ENCODE results near the gene MRPS14.
"Not testable (repeated sequence)": the region's sequence is repeated elsewhere in the genome, so short reads cannot be mapped to it uniquely, and the experiment has no call there.

MRPS14 gene

GRCh38 chr1:175036476-175036875 is 13.3 kb upstream of the MRPS14 start:
- ChIA-PET CTCF (no interaction called here), POLR2A (interaction anchor here (1.5 kb wide), 1 partner anchor 13 kb away, joined by 5 read pairs; the partner anchor contains the start of gene MRPS14)
- TF ChIP-seq ELF4 (IDR thresholded peaks at IDR 0.05) (no peak), SUZ12 (IDR thresholded peaks at IDR 0.05) (no peak), ARNT (IDR thresholded peaks at IDR 0.05) (no peak), HDGF (IDR thresholded peaks at IDR 0.05; ENCODE audit: borderline replicate concordance) (no peak), FOXK2 (IDR thresholded peaks at IDR 0.05) (no peak), LEF1 (IDR thresholded peaks at IDR 0.05; ENCODE audit: borderline replicate concordance) (no peak), ZNF384 (IDR thresholded peaks at IDR 0.05) (no peak), BHLHE40 (IDR thresholded peaks at IDR 0.05; ENCODE audit: borderline replicate concordance) (no peak), CTBP1 (IDR thresholded peaks at IDR 0.05; ENCODE audit: borderline replicate concordance) (no peak)
- DNase-seq (ENCODE audit: extremely low spot score): no peak

- ChIA-PET POLR2A (interaction anchor here (1.5 kb wide), 1 partner anchor 13 kb away, joined by 5 read pairs; the partner anchor contains the start of gene MRPS14), CTCF (no interaction called here)
- DNase-seq (ENCODE audit: extremely low spot score): no peak
- TF ChIP-seq SP1 (IDR thresholded peaks at IDR 0.05) (no peak), CTBP1 (IDR thresholded peaks at IDR 0.05; ENCODE audit: borderline replicate concordance) (no peak), PKNOX1 (IDR thresholded peaks at IDR 0.05) (no peak), LEF1 (IDR thresholded peaks at IDR 0.05; ENCODE audit: borderline replicate concordance) (no peak), FOXM1 (IDR thresholded peaks at IDR 0.05; ENCODE audit: borderline replicate concordance) (no peak), FOXA1 (IDR thresholded peaks at IDR 0.05) (no peak), ARNT (IDR thresholded peaks at IDR 0.05) (no peak), TARDBP (IDR thresholded peaks at IDR 0.05) (no peak), FOXK2 (IDR thresholded peaks at IDR 0.05) (no peak), ZNF384 (IDR thresholded peaks at IDR 0.05) (no peak), SUZ12 (IDR thresholded peaks at IDR 0.05) (no peak), BHLHE40 (IDR thresholded peaks at IDR 0.05; ENCODE audit: borderline replicate concordance) (no peak), L3MBTL2 (conservative IDR thresholded peaks at IDR 0.05) (no peak), HDGF (IDR thresholded peaks at IDR 0.05; ENCODE audit: borderline replicate concordance) (no peak), ELF4 (IDR thresholded peaks at IDR 0.05) (no peak), NFRKB (IDR thresholded peaks at IDR 0.05) (no peak)
Measured at GRCh38 chr1:175035865-175036264, 12.6 kb upstream of the MRPS14 start.

- DNase-seq (ENCODE audit: extremely low spot score): no peak
- ChIA-PET CTCF (no interaction called here), POLR2A (no interaction called here)
- TF ChIP-seq SUZ12 (IDR thresholded peaks at IDR 0.05) (no peak), ARNT (IDR thresholded peaks at IDR 0.05) (no peak), FOXA1 (IDR thresholded peaks at IDR 0.05) (no peak), SP1 (IDR thresholded peaks at IDR 0.05) (no peak), FOXK2 (IDR thresholded peaks at IDR 0.05) (no peak), L3MBTL2 (conservative IDR thresholded peaks at IDR 0.05) (no peak)
Measured at GRCh38 chr1:175034775-175035174, 11.6 kb upstream of the MRPS14 start.

GRCh38 chr1:175033953-175034352 is 10.7 kb upstream of the MRPS14 start:
- DNase-seq (ENCODE audit: extremely low spot score): no peak
- TF ChIP-seq SP1 (IDR thresholded peaks at IDR 0.05) (no peak), NFRKB (IDR thresholded peaks at IDR 0.05) (no peak), FOXK2 (IDR thresholded peaks at IDR 0.05) (no peak), BHLHE40 (IDR thresholded peaks at IDR 0.05; ENCODE audit: borderline replicate concordance) (no peak), HDGF (IDR thresholded peaks at IDR 0.05; ENCODE audit: borderline replicate concordance) (no peak), SUZ12 (IDR thresholded peaks at IDR 0.05) (no peak), ZNF384 (IDR thresholded peaks at IDR 0.05) (no peak), FOXA1 (IDR thresholded peaks at IDR 0.05) (no peak), FOXM1 (IDR thresholded peaks at IDR 0.05; ENCODE audit: borderline replicate concordance) (no peak), ARNT (IDR thresholded peaks at IDR 0.05) (no peak), TARDBP (IDR thresholded peaks at IDR 0.05) (no peak), CTBP1 (IDR thresholded peaks at IDR 0.05; ENCODE audit: borderline replicate concordance) (no peak), ELF4 (IDR thresholded peaks at IDR 0.05) (no peak), L3MBTL2 (conservative IDR thresholded peaks at IDR 0.05) (no peak)
- CTCF ChIA-PET: interaction anchor here (0.7 kb wide), 1 partner anchor 112 kb away, joined by 5 read pairs; no protein-coding TSS in a partner anchor
- POLR2A ChIA-PET: no interaction called here

- CTCF ChIA-PET: interaction anchor here (0.6 to 1.9 kb wide), 2 partner anchors 127 to 209 kb away, joined by 5 to 8 read pairs; no protein-coding TSS in a partner anchor
- no peak for TF ChIP-seq ARNT (IDR thresholded peaks at IDR 0.05)
- no peak for TF ChIP-seq CTBP1 (IDR thresholded peaks at IDR 0.05; ENCODE audit: borderline replicate concordance)
- no peak for TF ChIP-seq BHLHE40 (IDR thresholded peaks at IDR 0.05; ENCODE audit: borderline replicate concordance)
- no peak for DNase-seq (ENCODE audit: extremely low spot score)
- POLR2A ChIA-PET: interaction anchor here (2.7 kb wide), 1 partner anchor 25 kb away, joined by 43 read pairs; the partner anchor contains the start of gene CACYBP
Measured at GRCh38 chr1:175024773-175025172, 1.5 kb upstream of the MRPS14 start.

GRCh38 chr1:175023922-175024242 is 657 bp upstream of the MRPS14 start:
- not testable (repeated sequence) for DNase-seq (ENCODE audit: extremely low spot score)
- ChIA-PET CTCF (interaction anchor here (0.6 to 1.9 kb wide), 2 partner anchors 128 to 171 kb away, joined by 3 to 8 read pairs; no protein-coding TSS in a partner anchor), POLR2A (interaction anchor here (0.5 to 2.7 kb wide), 15 partner anchors 8 to 819 kb away, joined by 3 to 43 read pairs (median 5); partner anchors contain the start of gene CACYBP)

GRCh38 chr1:175019524-175019923 is 3.7 kb downstream of the MRPS14 start:
- DNase-seq (ENCODE audit: extremely low spot score): no peak
- ChIA-PET CTCF (no interaction called here), POLR2A (interaction anchor here (1.9 kb wide), 1 partner anchor 20 kb away, joined by 8 read pairs; the partner anchor contains the start of gene CACYBP)
- no peak for TF ChIP-seq SUZ12 (IDR thresholded peaks at IDR 0.05)
- TF ChIP-seq ZNF384 (IDR thresholded peaks at IDR 0.05): no peak
- TF ChIP-seq ELF4 (IDR thresholded peaks at IDR 0.05): no peak
- TF ChIP-seq ARNT (IDR thresholded peaks at IDR 0.05): no peak
- no peak for TF ChIP-seq HDGF (IDR thresholded peaks at IDR 0.05; ENCODE audit: borderline replicate concordance)
- no peak for TF ChIP-seq CTBP1 (IDR thresholded peaks at IDR 0.05; ENCODE audit: borderline replicate concordance)
- no peak for TF ChIP-seq BHLHE40 (IDR thresholded peaks at IDR 0.05; ENCODE audit: borderline replicate concordance)
- TF ChIP-seq LEF1 (IDR thresholded peaks at IDR 0.05; ENCODE audit: borderline replicate concordance): no peak
- no peak for TF ChIP-seq FOXM1 (IDR thresholded peaks at IDR 0.05; ENCODE audit: borderline replicate concordance)
- TF ChIP-seq L3MBTL2 (conservative IDR thresholded peaks at IDR 0.05): no peak
- TF ChIP-seq FOXA1 (IDR thresholded peaks at IDR 0.05): no peak

Measured in HEK293T (cell line).